ENCODE results near the gene EDIL3. TPM values are rescaled to one million over a fixed set of nuclear protein-coding genes. Genes with fewer than 3 reads are reported as not detected.
"Not testable (repeated sequence)": the region's sequence is repeated elsewhere in the genome, so short reads cannot be mapped to it uniquely, and the experiment has no call there.

The EDIL3 gene
- total and polyA plus RNA-seq, 11 donors = 1.3 to 38.2 (median 18.3) TPM

DNA sequence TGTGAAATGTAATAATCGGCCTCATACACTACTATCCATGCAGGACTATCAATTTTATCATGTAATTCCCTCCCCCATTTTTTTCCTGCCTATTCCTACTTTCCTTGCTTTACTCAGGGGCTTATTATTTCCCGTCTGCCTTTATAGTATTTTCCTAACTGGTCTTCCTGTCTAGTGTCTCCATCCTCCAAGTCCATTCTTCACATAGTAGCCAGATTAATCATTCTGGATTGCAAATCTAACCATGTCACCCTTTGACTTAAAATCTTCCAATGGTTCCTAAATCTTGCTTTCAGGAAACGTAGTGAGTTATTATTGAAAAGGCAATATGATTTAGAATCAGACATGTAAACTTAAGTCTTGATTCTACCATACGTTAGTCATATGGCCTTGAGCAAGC, 356.6 kb downstream of the EDIL3 start:
- H3K9me3 ChIP-seq = no peaks in the 10 kb centered on the region

DNA sequence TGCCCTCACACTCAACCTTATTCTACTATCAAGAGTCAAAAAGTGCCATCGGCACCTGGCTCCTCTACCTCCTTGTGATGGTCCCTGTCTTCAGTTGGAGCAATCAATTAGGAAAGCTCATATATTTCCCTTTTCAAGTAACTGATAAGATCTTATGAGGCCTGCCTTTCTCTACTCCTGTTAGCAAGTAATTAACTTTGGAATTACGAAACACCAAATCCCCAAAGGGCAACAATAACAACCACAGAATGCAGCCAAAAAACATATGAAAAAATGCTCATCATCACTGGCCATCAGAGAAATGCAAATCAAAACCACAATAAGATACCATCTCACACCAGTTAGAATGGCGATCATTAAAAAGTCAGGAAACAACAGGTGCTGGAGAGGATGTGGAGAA, 366.2 kb downstream of the EDIL3 start:
- intact Hi-C loops (cut with DNase I); H3K9me3 ChIP-seq; H3K27ac ChIP-seq; H3K4me3 ChIP-seq; DNase-seq; ATAC-seq; H3K36me3 ChIP-seq; H3K27me3 ChIP-seq; H3K4me1 ChIP-seq: not testable (repeated sequence)
- 80 to 91% (median 86%) methylated on average over 2 to 3 of the region's 3 CpGs for WGBS, 4 donors

More for the DNA sequence above, 356.6 kb downstream of the EDIL3 start:
- WGBS, 4 donors = 80 to 85% (median 82%) methylated on average over 4 of the region's 4 CpGs
- TF ChIP-seq, protein P1, sequence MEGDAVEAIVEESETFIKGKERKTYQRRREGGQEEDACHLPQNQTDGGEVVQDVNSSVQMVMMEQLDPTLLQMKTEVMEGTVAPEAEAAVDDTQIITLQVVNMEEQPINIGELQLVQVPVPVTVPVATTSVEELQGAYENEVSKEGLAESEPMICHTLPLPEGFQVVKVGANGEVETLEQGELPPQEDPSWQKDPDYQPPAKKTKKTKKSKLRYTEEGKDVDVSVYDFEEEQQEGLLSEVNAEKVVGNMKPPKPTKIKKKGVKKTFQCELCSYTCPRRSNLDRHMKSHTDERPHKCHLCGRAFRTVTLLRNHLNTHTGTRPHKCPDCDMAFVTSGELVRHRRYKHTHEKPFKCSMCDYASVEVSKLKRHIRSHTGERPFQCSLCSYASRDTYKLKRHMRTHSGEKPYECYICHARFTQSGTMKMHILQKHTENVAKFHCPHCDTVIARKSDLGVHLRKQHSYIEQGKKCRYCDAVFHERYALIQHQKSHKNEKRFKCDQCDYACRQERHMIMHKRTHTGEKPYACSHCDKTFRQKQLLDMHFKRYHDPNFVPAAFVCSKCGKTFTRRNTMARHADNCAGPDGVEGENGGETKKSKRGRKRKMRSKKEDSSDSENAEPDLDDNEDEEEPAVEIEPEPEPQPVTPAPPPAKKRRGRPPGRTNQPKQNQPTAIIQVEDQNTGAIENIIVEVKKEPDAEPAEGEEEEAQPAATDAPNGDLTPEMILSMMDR (IDR thresholded peaks at IDR 0.05) = no peak
- no peak for TF ChIP-seq POLR2A (IDR thresholded peaks at IDR 0.05)
- DNase-seq (no peak), ATAC-seq (no peak)
- H3K27me3 ChIP-seq = no peaks in the 10 kb centered on the region
- no peaks in the 10 kb centered on the region for H3K4me1 ChIP-seq
- no peak overlapping the region for H3K4me3 ChIP-seq
- intact Hi-C loops (cut with DNase I) = no loop called here
- no peak overlapping the region for H3K27ac ChIP-seq
- H3K36me3 ChIP-seq = no peaks in the 10 kb centered on the region

DNA sequence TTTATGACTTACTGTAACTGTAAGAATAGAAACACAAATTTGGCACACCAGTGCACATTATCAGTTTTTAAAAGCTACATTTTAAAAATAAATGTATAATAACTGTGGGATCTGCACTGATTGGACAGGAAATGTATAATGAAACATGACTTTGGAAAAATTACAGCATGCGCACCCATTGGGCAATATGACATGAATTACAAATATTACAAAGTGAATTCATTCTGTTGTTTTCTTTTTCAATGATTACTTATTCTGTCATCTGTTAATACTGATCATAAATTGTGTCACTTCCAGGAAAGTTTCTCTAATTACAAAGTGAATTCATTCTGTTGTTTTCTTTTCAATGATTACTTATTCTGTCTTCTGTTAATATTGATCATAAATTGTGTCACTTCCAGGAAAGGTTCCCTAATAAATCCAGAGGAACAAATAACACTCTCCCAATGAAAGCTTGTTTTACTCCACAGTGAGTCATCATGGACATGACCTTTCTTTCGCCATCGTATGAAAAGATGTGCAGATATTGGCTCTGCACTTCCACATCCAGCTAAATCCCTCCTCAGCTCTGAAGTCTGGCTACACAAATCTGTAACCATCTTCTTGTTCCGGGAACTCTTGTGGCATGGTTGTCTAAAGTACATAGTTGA, 367.0 kb downstream of the EDIL3 start:
- H3K27ac ChIP-seq = no peak overlapping the region
- no peak for TF ChIP-seq POLR2A (IDR thresholded peaks at IDR 0.05)
- TF ChIP-seq, protein P1 (IDR thresholded peaks at IDR 0.05) = no peak
- ATAC-seq (no peak), DNase-seq (no peak)
- H3K4me1 ChIP-seq = no peaks in the 10 kb centered on the region
- no peaks in the 10 kb centered on the region for H3K9me3 ChIP-seq
- WGBS, 4 donors = 35 to 57% (median 46%) methylated on average over 4 of the region's 4 CpGs
- intact Hi-C loops (cut with DNase I) = no loop called here
- H3K36me3 ChIP-seq = no peaks in the 10 kb centered on the region
- no peak overlapping the region for H3K4me3 ChIP-seq
- H3K27me3 ChIP-seq = no peaks in the 10 kb centered on the region

DNA sequence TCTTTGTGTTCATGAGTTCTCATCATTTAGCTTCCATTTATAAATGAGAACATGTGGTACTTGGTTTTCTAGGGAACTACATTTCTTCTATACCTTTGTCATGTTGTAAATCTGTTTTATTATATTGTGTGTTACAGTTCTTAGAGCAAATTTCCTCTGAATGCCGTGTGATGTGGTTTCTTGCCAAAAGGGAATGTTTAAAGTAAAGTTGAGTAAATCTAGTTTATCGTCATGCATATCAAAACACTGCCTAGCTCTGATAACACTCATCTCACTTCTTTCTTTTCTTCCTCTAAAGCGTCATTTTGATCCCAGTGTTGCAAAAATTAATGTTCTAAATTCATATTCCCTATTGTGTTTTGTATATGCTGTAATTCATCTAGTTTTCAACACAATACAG, 368.6 kb downstream of the EDIL3 start:
- Histone ChIP-seq H3K36me3 (no peaks in the 10 kb centered on the region), H3K27ac (no peak overlapping the region), H3K9me3 (no peaks in the 10 kb centered on the region), H3K4me3 (no peak overlapping the region), H3K4me1 (no peaks in the 10 kb centered on the region), H3K27me3 (no peaks in the 10 kb centered on the region)
- intact Hi-C loops (cut with DNase I) = no loop called here
- ATAC-seq (no peak), DNase-seq (no peak)
- TF ChIP-seq, protein P1 (IDR thresholded peaks at IDR 0.05) = no peak
- TF ChIP-seq POLR2A (IDR thresholded peaks at IDR 0.05) = no peak
- 80 to 92% (median 85%) methylated on average over 3 of the region's 3 CpGs for WGBS, 4 donors

DNA sequence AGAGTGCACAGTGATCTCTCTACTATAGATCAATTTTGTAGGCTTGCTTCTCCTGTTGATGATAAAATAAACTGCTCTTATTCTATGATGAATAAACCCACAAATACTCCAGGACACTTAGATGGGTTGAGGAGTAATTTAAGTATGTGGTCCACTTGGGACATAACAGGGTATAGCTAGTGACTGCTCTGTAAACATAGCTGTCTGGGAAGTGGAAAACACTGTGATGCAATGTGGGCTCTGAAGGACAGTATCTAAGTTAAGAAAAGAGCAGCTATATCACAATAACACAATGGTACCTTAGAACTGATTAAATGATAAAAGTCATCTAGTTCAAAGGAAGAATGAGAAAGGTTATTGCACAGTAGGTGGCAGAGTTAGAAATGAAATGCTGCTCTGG, 369.7 kb downstream of the EDIL3 start:
- H3K4me1 ChIP-seq = no peaks in the 10 kb centered on the region
- H3K27me3 ChIP-seq = no peaks in the 10 kb centered on the region
- DNase-seq (no peak), ATAC-seq (no peak)
- no peak overlapping the region for H3K27ac ChIP-seq
- H3K36me3 ChIP-seq = no peaks in the 10 kb centered on the region
- TF ChIP-seq, protein P1 (IDR thresholded peaks at IDR 0.05) = no peak
- no peak for TF ChIP-seq POLR2A (IDR thresholded peaks at IDR 0.05)
- no peaks in the 10 kb centered on the region for H3K9me3 ChIP-seq
- intact Hi-C loops (cut with DNase I) = no loop called here
- no peak overlapping the region for H3K4me3 ChIP-seq
